Naive thymus-derived CD4-positive, alpha-beta T cell (primary cell): ENCODE measurements around the gene MAGOHB. TPM values are rescaled to one million over a fixed set of nuclear protein-coding genes. Genes with fewer than 3 reads are reported as not detected.
A peak's percentile ranks its signal among the peaks of the same experiment; 100 is the strongest.

Source experiments
- ATAC-seq: fragments of 150-1000 bp; cut with Tn5 transposase; 2 replicates; pipeline ENCODE4 v1.10.0; 2021; ENCODE audit warnings: mild to moderate bottlenecking, moderate library complexity
- CTCF ChIA-PET: fragments of 350-600 bp; sonication (Branson Sonifier 250); formaldehyde crosslinking; loops from one replicate; lab custom pipeline; 2021; ENCODE audit warnings: antibody characterized with exemption; lab: Charles Lee
- POLR2A ChIA-PET: fragments of 350-600 bp; sonication (Branson Sonifier 250); formaldehyde crosslinking; loops from one replicate; lab custom pipeline; 2021; ENCODE audit warnings: antibody characterized with exemption, inconsistent platforms; lab: Charles Lee
- DNase-seq, 9 donors: peaks; one replicate each; pipeline versions ENCODE4 v3.0.0 to v3.0.0-alpha.2; 2020 to 2022; ENCODE audit warnings: mixed read lengths in 1 of 9
- H3K27ac ChIP-seq: one replicate; pipeline ENCODE4 v1.7.0; 2013; ENCODE audit warnings: mild to moderate bottlenecking, low read depth, low read length, moderate library complexity
- H3K27me3 ChIP-seq, 2 donors: one replicate each; pipeline ENCODE4 v1.7.0; 2013; ENCODE audit warnings: low read length in 2 of 2, mild to moderate bottlenecking in 2 of 2, moderate library complexity in 2 of 2; ENCODE audit not compliant: control insufficient read depth in 2 of 2, insufficient read depth in 2 of 2
- H3K36me3 ChIP-seq, 3 experiments: 1 replicate in 2 of 3; 2 replicates in 1 of 3; pipeline ENCODE4 v1.7.0; 2013; ENCODE audit warnings: low read length in 3 of 3, mild to moderate bottlenecking in 3 of 3, moderate library complexity in 1 of 3; ENCODE audit not compliant: insufficient read depth in 3 of 3, control insufficient read depth in 2 of 3
- H3K4me1 ChIP-seq, 2 donors: one replicate each; pipeline ENCODE4 v1.7.0; 2013; ENCODE audit warnings: low read length in 2 of 2, mild to moderate bottlenecking in 2 of 2, moderate library complexity in 1 of 2; ENCODE audit not compliant: control insufficient read depth in 2 of 2, insufficient read depth in 2 of 2
- H3K4me3 ChIP-seq: 2 replicates; pipeline ENCODE4 v1.7.0; 2013; ENCODE audit warnings: mild to moderate bottlenecking, low read length
- H3K9me3 ChIP-seq, 3 experiments: 1 replicate in 2 of 3; 2 replicates in 1 of 3; pipeline ENCODE4 v1.7.0; 2013; ENCODE audit warnings: low read length in 3 of 3; ENCODE audit not compliant: control insufficient read depth in 2 of 3
- H3K27ac Mint-ChIP-seq, 9 donors: one replicate each; pipeline ENCODE4 v1.8.0; 2020 to 2022; ENCODE audit warnings: mixed read lengths in 9 of 9, mild to moderate bottlenecking in 8 of 9, moderate library complexity in 5 of 9, inconsistent platforms in 2 of 9
- H3K27me3 Mint-ChIP-seq, 5 donors: one replicate each; pipeline ENCODE4 v1.8.0; 2021 to 2022; ENCODE audit warnings: mixed read lengths in 5 of 5, mild to moderate bottlenecking in 1 of 5
- H3K36me3 Mint-ChIP-seq, 5 donors: one replicate each; pipeline ENCODE4 v1.8.0; 2020 to 2022; ENCODE audit warnings: mixed read lengths in 5 of 5, mild to moderate bottlenecking in 3 of 5, inconsistent platforms in 1 of 5
- H3K4me1 Mint-ChIP-seq, 7 donors: one replicate each; pipeline ENCODE4 v1.8.0; 2020 to 2022; ENCODE audit warnings: mixed read lengths in 7 of 7, mild to moderate bottlenecking in 3 of 7, inconsistent platforms in 1 of 7
- H3K4me3 Mint-ChIP-seq, 10 donors: one replicate each; pipeline ENCODE4 v1.8.0; 2020 to 2022; ENCODE audit warnings: mild to moderate bottlenecking in 10 of 10, mixed read lengths in 10 of 10, moderate library complexity in 6 of 10, inconsistent platforms in 2 of 10
- H3K9me3 Mint-ChIP-seq, 11 donors: one replicate each; pipeline ENCODE4 v1.8.0; 2020 to 2022; ENCODE audit warnings: mixed read lengths in 11 of 11, mild to moderate bottlenecking in 4 of 11, inconsistent platforms in 1 of 11, moderate library complexity in 1 of 11
- intact Hi-C, 2 donors: fragments of 100-400 bp; cut with micrococcal nuclease; formaldehyde crosslinking; loops; one replicate each; pipeline ENCODE4 v1.15.1; 2023
- polyA plus RNA-seq, 2 donors: library from polyadenylated mRNA; unstranded; fragments of 300-500 nt; fragmentation: Illumina TruSeq; gene quantifications; one replicate each; pipeline ENCODE4 v1.2.3, GENCODE V29; 2021
- total RNA-seq, 6 experiments: library from RNA in 5 of 6; stranded (reverse) in 5 of 6; gene quantifications; 1 replicate in 5 of 6; 2 replicates in 1 of 6; pipeline ENCODE4 v1.2.3 and lab custom pipeline; 2021 to 2026

Gene MAGOHB
- total and polyA plus RNA-seq, 7 experiments from 2014 or later, result 12.1 to 61.6 (median 26.0) TPM

- DNase-seq (no peak), ATAC-seq (no peak)
- peaks cover 0 to 17% of the 10 kb centered on the region in 2 donors for H3K4me1 ChIP-seq
- no peaks in the 10 kb centered on the region for H3K9me3 ChIP-seq
- no peaks in the 10 kb centered on the region for H3K27me3 ChIP-seq
- H3K36me3 ChIP-seq, result no peaks in the 10 kb centered on the region
- Mint-ChIP-seq H3K36me3 (no peaks in the 10 kb centered on the region), H3K9me3 (no peaks in the 10 kb centered on the region), H3K27me3 (peaks cover 0 to 38% (median 19%) of the 10 kb centered on the region in 5 donors), H3K4me3 (no peak overlapping the region), H3K4me1 (peaks cover 0 to 7% (median 6%) of the 10 kb centered on the region in 7 donors), H3K27ac (no peak overlapping the region)
- no peak overlapping the region for H3K27ac ChIP-seq
- ChIA-PET CTCF (no interaction called here), POLR2A (no interaction called here)
- intact Hi-C loops, result loop anchor here in 1 of 2 donors (5.0 kb wide), 2 partner anchors 412 to 817 kb away; no protein-coding TSS in a partner anchor
- no peak overlapping the region for H3K4me3 ChIP-seq
Measured at GRCh38 chr12:10563966-10564365, 49.4 kb downstream of the MAGOHB start.

DNA sequence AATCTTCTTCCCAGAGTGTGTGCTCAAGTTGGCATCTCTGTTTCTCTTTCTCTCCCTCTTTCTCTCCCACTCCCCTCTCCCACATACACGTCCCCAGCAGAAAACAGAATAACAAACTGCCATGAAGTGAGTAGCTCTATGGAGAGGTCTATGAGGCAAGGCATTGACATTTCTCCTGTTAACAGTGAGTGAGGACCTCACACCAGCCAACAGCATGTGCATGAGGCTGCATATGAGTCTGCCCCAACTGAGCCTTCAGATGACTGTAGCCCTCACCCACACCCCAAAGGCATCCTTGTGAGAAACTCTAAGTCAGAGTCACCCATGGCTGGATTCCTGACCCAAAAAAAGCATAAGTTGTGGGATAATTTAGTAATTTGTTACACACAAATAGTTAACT lies 50.4 kb downstream of the MAGOHB start:
- no peak for ATAC-seq
- ChIA-PET POLR2A (no interaction called here), CTCF (interaction anchor here (2.7 kb wide), 1 partner anchor 327 kb away, joined by 29 read pairs; no protein-coding TSS in a partner anchor)
- no peak for DNase-seq
- H3K9me3 ChIP-seq, result no peaks in the 10 kb centered on the region
- peaks cover 5 to 42% (median 19%) of the 10 kb centered on the region in 5 donors for H3K27me3 Mint-ChIP-seq
- no peaks in the 10 kb centered on the region for H3K27me3 ChIP-seq
- no peak overlapping the region for H3K4me3 Mint-ChIP-seq
- no peaks in the 10 kb centered on the region for H3K36me3 Mint-ChIP-seq
- intact Hi-C loops, result loop anchor here in 1 of 2 donors (5.0 kb wide), 2 partner anchors 411 to 816 kb away; no protein-coding TSS in a partner anchor
- no peaks in the 10 kb centered on the region for H3K36me3 ChIP-seq
- no peak overlapping the region for H3K4me3 ChIP-seq
- H3K27ac Mint-ChIP-seq, result no peak overlapping the region
- peaks cover 0 to 15% (median 9%) of the 10 kb centered on the region in 7 donors for H3K4me1 Mint-ChIP-seq
- no peak overlapping the region for H3K27ac ChIP-seq
- H3K4me1 ChIP-seq, result peaks cover 0 to 26% of the 10 kb centered on the region in 2 donors
- no peaks in the 10 kb centered on the region for H3K9me3 Mint-ChIP-seq

GRCh38 chr12:10562306-10562933 lies 51.0 kb downstream of the MAGOHB start:
- Histone ChIP-seq H3K4me3 (no peak overlapping the region), H3K4me1 (peaks cover 0 to 28% of the 10 kb centered on the region in 2 donors), H3K27me3 (no peaks in the 10 kb centered on the region), H3K36me3 (no peaks in the 10 kb centered on the region), H3K27ac (no peak overlapping the region), H3K9me3 (no peaks in the 10 kb centered on the region)
- Mint-ChIP-seq H3K27ac (no peak overlapping the region), H3K4me3 (no peak overlapping the region), H3K27me3 (peaks cover 7 to 40% (median 16%) of the 10 kb centered on the region in 5 donors), H3K4me1 (peaks cover 0 to 16% (median 10%) of the 10 kb centered on the region in 7 donors), H3K9me3 (no peaks in the 10 kb centered on the region), H3K36me3 (no peaks in the 10 kb centered on the region)
- peak; percentile 51 for ATAC-seq
- ChIA-PET POLR2A (no interaction called here), CTCF (interaction anchor here (0.6 to 2.7 kb wide), 8 partner anchors 197 to 341 kb away, joined by 3 to 29 read pairs (median 5); no protein-coding TSS in a partner anchor)
- DNase-seq, result peak in 7 of 9 donors; percentile 5 to 54 (median 40)
- intact Hi-C loops, result loop anchor here (1.0 to 5.0 kb wide), 8 partner anchors 112 to 815 kb away; partner anchors contain the start of gene STYK1 (in 1 of the 2)

DNA sequence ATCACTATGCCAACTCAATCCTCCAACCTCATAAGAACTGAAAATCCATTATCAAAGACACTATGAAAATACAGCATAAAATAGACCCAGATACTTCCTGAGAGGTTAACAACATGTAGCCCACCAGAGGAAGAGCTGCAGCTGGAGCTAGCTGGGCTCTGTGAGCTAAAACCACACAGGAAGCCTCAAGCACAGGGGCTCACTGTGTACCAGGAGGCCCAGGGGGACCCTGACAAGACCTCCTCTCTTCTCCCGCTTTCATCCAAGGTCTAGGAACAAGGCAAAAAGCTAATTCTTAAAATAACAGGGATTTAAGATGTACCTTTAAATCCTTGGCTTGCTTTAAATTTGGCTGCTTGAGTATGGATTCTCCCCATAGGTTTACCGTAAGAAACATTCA lies 54.2 kb downstream of the MAGOHB start:
- ChIA-PET POLR2A (no interaction called here), CTCF (interaction anchor here (0.7 to 1.4 kb wide), 4 partner anchors 193 to 246 kb away, joined by 3 to 5 read pairs (median 4); no protein-coding TSS in a partner anchor)
- peaks cover 0 to 32% (median 17%) of the 10 kb centered on the region in 7 donors for H3K4me1 Mint-ChIP-seq
- Histone ChIP-seq H3K4me3 (no peak overlapping the region), H3K27me3 (no peaks in the 10 kb centered on the region), H3K27ac (no peak overlapping the region), H3K9me3 (no peaks in the 10 kb centered on the region), H3K36me3 (no peaks in the 10 kb centered on the region), H3K4me1 (peaks cover 0 to 42% of the 10 kb centered on the region in 2 donors)
- peaks cover 0 to 2% (median 0%) of the 10 kb centered on the region in 5 donors for H3K36me3 Mint-ChIP-seq
- peaks cover 11 to 24% (median 13%) of the 10 kb centered on the region in 5 donors for H3K27me3 Mint-ChIP-seq
- ATAC-seq (peak; percentile 62), DNase-seq (peak in 1 of 9 donors; percentile 9)
- peak overlapping the region in 1 of 10 donors; percentile 13 for H3K4me3 Mint-ChIP-seq
- H3K9me3 Mint-ChIP-seq, result peaks cover 0 to 2% (median 0%) of the 10 kb centered on the region in 11 donors
- H3K27ac Mint-ChIP-seq, result peak overlapping the region in 1 of 9 donors; percentile 0
- intact Hi-C loops, result no loop called here

- ChIA-PET CTCF (interaction anchor here (1.1 to 1.4 kb wide), 3 partner anchors 192 to 228 kb away, joined by 3 to 5 read pairs (median 4); no protein-coding TSS in a partner anchor), POLR2A (no interaction called here)
- H3K4me3 ChIP-seq, result no peak overlapping the region
- Mint-ChIP-seq H3K36me3 (peaks cover 0 to 2% (median 0%) of the 10 kb centered on the region in 5 donors), H3K27me3 (peaks cover 11 to 22% (median 13%) of the 10 kb centered on the region in 5 donors), H3K27ac (peak overlapping the region in 2 of 9 donors; percentile 64 to 86), H3K4me3 (no peak overlapping the region), H3K4me1 (peaks cover 0 to 35% (median 18%) of the 10 kb centered on the region in 7 donors), H3K9me3 (peaks cover 0 to 2% (median 0%) of the 10 kb centered on the region in 11 donors)
- DNase-seq (no peak), ATAC-seq (no peak)
- H3K27me3 ChIP-seq, result no peaks in the 10 kb centered on the region
- H3K27ac ChIP-seq, result no peak overlapping the region
- no peaks in the 10 kb centered on the region for H3K36me3 ChIP-seq
- H3K4me1 ChIP-seq, result peaks cover 0 to 42% of the 10 kb centered on the region in 2 donors
- intact Hi-C loops, result no loop called here
- H3K9me3 ChIP-seq, result no peaks in the 10 kb centered on the region
Measured at GRCh38 chr12:10558789-10559188, 54.6 kb downstream of the MAGOHB start.

GRCh38 chr12:10558301-10558700 lies 55.1 kb downstream of the MAGOHB start:
- H3K4me1 Mint-ChIP-seq, result peaks cover 0 to 35% (median 18%) of the 10 kb centered on the region in 7 donors
- peaks cover 11 to 22% (median 13%) of the 10 kb centered on the region in 5 donors for H3K27me3 Mint-ChIP-seq

More at GRCh38 chr12:10558301-10558700, 55.1 kb downstream of the MAGOHB start:
- Mint-ChIP-seq H3K36me3 (peaks cover 0 to 2% (median 0%) of the 10 kb centered on the region in 5 donors), H3K4me3 (no peak overlapping the region), H3K9me3 (peaks cover 0 to 6% (median 0%) of the 10 kb centered on the region in 11 donors), H3K27ac (no peak overlapping the region)
- intact Hi-C loops, result no loop called here
- Histone ChIP-seq H3K4me3 (no peak overlapping the region), H3K27ac (no peak overlapping the region), H3K27me3 (no peaks in the 10 kb centered on the region), H3K36me3 (no peaks in the 10 kb centered on the region), H3K9me3 (no peaks in the 10 kb centered on the region), H3K4me1 (peaks cover 0 to 47% of the 10 kb centered on the region in 2 donors)
- ChIA-PET CTCF (interaction anchor here (1.2 to 1.4 kb wide), 2 partner anchors 192 to 228 kb away, joined by 3 to 4 read pairs; no protein-coding TSS in a partner anchor), POLR2A (no interaction called here)
- ATAC-seq, result no peak
- DNase-seq, result no peak
